Endothelial cell (in vitro differentiated cells): ENCODE data around the gene KCNQ2. TPM values are rescaled to one million over a fixed set of nuclear protein-coding genes. Genes with fewer than 3 reads are reported as not detected.

Source experiments
- DNase-seq: peaks from one replicate; pipeline ENCODE4 v3.0.0; 2021; ENCODE audit warnings: low spot score
- H3K27ac Mint-ChIP-seq: one replicate; pipeline ENCODE4 v1.8.0; 2021; ENCODE audit warnings: mixed read lengths, inconsistent platforms; ENCODE audit not compliant: unreplicated experiment
- H3K27me3 Mint-ChIP-seq: one replicate; pipeline ENCODE4 v1.8.0; 2021; ENCODE audit warnings: mild to moderate bottlenecking, moderate library complexity, mixed read lengths, inconsistent platforms; ENCODE audit not compliant: unreplicated experiment
- H3K36me3 Mint-ChIP-seq: one replicate; pipeline ENCODE4 v1.8.0; 2021; ENCODE audit warnings: mild to moderate bottlenecking, low read depth, mixed read lengths, inconsistent platforms; ENCODE audit not compliant: unreplicated experiment
- H3K4me1 Mint-ChIP-seq: one replicate; pipeline ENCODE4 v1.8.0; 2021; ENCODE audit warnings: mild to moderate bottlenecking, mixed read lengths, inconsistent platforms; ENCODE audit not compliant: unreplicated experiment
- H3K4me3 Mint-ChIP-seq: one replicate; pipeline ENCODE4 v1.8.0; 2021; ENCODE audit warnings: mild to moderate bottlenecking, mixed read lengths, inconsistent platforms; ENCODE audit not compliant: unreplicated experiment
- H3K9me3 Mint-ChIP-seq: one replicate; pipeline ENCODE4 v1.8.0; 2021; ENCODE audit warnings: mixed read lengths, inconsistent platforms; ENCODE audit not compliant: unreplicated experiment
- total RNA-seq: library from RNA; stranded (reverse); fragmentation: NEBNext Ultra II Directional; extraction: Animal tissue kit (Norgen Biotek cat#: 25700); gene quantifications from one replicate; pipeline ENCODE4 v1.2.1, GENCODE V29; 2021; ENCODE audit not compliant: unreplicated experiment
- TF ChIP-seq, protein P1 (sequence below): fragments of 200-600 bp; sonication (generic); IDR thresholded peaks from one replicate; pipeline ENCODE4 v1.5.0; 2021; ENCODE audit warnings: antibody characterized with exemption; ENCODE audit not compliant: unreplicated experiment

Gene KCNQ2
- total RNA-seq, 1 donor from 2014 or later, result 3.2 TPM

DNA sequence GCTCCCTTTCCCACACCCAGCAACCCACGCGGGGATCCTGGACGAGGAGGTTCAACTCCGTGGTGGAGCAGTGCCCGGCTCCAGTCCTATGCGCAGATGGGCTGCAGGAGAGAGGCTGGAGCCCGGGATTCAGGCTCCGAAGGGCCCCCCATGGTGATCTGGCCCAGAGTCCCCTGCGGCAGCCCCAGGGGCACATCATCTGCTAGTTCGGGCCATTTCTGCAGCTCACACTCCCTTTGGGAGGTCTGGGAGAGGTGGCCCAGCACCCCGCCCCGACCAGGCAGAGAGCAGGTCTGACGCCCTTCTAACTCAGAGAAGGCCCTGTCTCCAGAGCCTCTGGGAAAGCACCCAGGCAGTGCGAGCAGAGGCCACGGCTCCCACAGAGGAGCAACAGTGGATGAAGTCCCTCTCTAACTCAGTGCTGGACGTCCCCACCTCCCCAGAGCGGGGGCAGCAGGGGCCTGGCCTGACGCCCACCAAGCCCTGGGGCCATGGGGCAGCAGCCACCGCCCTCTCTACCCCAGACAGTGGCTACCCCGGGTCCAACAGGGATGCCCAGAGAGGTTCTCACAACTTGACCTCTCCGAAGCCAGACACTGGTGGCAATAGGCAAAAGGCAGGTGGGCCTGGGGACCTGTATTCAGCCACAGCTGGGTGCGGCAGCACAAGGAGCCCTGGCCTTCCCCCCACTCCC, 3.3 kb downstream of the KCNQ2 start:
- no peak for DNase-seq
- no peak overlapping the region for H3K4me3 Mint-ChIP-seq
- TF ChIP-seq, protein P1, sequence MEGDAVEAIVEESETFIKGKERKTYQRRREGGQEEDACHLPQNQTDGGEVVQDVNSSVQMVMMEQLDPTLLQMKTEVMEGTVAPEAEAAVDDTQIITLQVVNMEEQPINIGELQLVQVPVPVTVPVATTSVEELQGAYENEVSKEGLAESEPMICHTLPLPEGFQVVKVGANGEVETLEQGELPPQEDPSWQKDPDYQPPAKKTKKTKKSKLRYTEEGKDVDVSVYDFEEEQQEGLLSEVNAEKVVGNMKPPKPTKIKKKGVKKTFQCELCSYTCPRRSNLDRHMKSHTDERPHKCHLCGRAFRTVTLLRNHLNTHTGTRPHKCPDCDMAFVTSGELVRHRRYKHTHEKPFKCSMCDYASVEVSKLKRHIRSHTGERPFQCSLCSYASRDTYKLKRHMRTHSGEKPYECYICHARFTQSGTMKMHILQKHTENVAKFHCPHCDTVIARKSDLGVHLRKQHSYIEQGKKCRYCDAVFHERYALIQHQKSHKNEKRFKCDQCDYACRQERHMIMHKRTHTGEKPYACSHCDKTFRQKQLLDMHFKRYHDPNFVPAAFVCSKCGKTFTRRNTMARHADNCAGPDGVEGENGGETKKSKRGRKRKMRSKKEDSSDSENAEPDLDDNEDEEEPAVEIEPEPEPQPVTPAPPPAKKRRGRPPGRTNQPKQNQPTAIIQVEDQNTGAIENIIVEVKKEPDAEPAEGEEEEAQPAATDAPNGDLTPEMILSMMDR, result no peak
- no peak overlapping the region for H3K27ac Mint-ChIP-seq
- H3K9me3 Mint-ChIP-seq, result no peaks in the 10 kb centered on the region
- H3K4me1 Mint-ChIP-seq, result no peaks in the 10 kb centered on the region
- peaks cover 2% of the 10 kb centered on the region for H3K27me3 Mint-ChIP-seq
- H3K36me3 Mint-ChIP-seq, result no peaks in the 10 kb centered on the region

DNA sequence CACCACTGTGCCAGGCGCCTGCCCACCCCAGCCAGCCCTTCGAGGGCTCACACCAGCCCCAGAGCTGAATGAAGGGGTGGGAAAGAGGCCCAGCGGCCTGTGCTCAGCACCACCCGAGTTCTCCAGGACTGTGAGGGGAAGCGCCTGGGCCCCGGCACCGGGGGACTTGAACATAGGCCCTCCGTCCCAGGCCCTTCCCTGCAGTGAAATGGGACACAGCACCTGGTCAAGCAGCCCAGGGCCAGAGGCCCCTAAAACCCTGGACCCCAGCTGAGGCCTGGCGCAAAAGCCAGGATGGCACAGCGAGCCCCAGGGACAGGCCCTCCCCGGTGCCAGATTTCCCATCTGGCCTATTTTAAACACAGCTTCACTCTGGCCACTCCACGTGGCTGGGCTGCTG, 4.0 kb downstream of the KCNQ2 start:
- no peak for DNase-seq
- Mint-ChIP-seq H3K4me3 (no peak overlapping the region), H3K27me3 (peaks cover 2% of the 10 kb centered on the region), H3K9me3 (no peaks in the 10 kb centered on the region), H3K27ac (no peak overlapping the region), H3K4me1 (no peaks in the 10 kb centered on the region), H3K36me3 (no peaks in the 10 kb centered on the region)
- TF ChIP-seq, protein P1, result no peak

DNA sequence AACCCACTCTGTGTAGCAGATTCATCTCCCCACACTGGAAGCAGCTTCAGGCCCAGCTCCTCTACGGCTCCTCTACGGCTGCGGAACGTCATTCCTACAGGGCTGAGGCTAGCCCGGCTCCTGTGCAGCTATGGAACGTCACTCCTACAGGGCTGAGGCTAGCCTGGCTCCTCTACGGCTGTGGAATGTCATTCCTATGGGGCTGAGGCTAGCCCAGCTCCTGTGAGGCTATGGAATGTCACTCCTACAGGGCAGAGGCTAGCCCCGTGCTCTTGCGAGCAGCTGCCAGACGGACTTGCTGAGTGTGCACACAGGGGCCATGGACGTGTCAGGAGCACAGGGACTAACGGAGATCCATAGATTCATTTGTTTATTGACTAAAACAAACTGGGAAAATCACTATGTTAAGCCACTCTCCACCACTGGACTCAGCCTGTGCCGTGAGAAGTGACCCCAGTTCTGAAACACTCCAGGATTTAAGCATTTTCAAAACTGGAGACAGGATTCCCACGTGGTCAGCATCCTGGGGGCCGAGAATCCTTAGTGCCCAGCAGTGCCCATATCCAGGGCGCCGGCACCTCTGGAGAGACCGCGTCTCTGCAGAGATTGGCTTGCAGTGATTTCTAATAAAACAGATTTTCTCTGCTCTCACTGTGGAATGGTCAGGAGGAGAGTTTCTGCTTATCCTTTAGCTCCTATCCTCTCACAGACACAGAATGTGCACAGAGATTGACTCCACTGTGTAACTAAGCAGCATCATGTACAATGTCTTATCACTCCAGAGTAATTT, 5.0 kb downstream of the KCNQ2 start:
- no peak overlapping the region for H3K4me3 Mint-ChIP-seq
- DNase-seq, result no peak
- H3K27me3 Mint-ChIP-seq, result peaks cover 4% of the 10 kb centered on the region
- H3K36me3 Mint-ChIP-seq, result no peaks in the 10 kb centered on the region
- H3K4me1 Mint-ChIP-seq, result no peaks in the 10 kb centered on the region
- TF ChIP-seq, protein P1, result no peak
- H3K27ac Mint-ChIP-seq, result no peak overlapping the region
- no peaks in the 10 kb centered on the region for H3K9me3 Mint-ChIP-seq

DNA sequence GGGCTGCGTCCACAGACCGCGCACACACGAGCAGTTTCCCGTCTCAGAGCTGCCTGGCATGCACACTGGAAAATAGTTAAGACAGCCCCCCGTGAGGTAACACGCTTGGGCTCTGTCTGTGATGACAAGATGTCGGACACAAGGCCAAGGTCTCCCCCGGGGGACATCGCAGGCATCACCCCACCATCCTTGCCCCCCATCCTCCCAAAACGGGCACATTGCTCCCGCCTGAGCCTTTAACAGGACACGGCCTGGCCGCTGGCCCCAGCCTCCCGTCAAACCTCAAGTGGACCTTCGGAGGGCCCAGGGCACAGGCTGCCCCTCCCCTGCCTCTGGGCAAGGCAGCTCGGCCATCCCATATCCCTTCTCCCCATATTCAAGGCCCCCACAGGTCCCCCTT, 5.6 kb downstream of the KCNQ2 start:
- H3K4me1 Mint-ChIP-seq, result no peaks in the 10 kb centered on the region
- no peak overlapping the region for H3K4me3 Mint-ChIP-seq
- no peak for DNase-seq
- H3K9me3 Mint-ChIP-seq, result no peaks in the 10 kb centered on the region
- no peaks in the 10 kb centered on the region for H3K36me3 Mint-ChIP-seq
- TF ChIP-seq, protein P1, result no peak
- no peak overlapping the region for H3K27ac Mint-ChIP-seq
- peaks cover 5% of the 10 kb centered on the region for H3K27me3 Mint-ChIP-seq

DNA sequence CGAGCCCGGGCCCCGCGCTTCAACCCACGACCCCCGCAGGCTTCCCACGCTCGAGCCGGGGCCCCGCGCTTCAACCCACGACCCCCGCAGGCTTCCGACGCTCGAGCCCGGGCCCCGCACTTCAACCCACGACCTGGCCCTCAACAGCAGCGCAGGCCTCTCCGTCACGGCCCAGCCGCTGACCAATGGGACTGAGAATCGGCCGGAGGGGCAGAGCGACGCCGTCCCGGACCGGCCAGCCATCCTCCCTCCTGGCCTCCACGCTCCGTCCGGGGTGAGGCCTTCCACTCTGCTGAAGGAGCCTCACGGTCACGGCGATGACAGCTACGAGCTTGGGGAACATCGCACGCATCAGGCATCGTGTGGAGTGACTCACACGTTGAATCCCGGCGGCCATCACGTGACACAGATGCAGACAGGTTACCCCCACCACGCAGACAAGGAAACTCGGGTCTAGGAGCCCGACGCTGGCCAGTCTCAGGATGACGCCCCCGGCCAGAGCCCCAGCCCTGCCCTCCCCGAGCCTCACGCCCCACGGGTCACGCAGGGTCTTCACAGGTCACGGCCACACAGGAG, 6.1 kb downstream of the KCNQ2 start:
- Mint-ChIP-seq H3K36me3 (no peaks in the 10 kb centered on the region), H3K4me1 (no peaks in the 10 kb centered on the region), H3K4me3 (no peak overlapping the region), H3K27ac (no peak overlapping the region), H3K27me3 (peaks cover 5% of the 10 kb centered on the region), H3K9me3 (no peaks in the 10 kb centered on the region)
- DNase-seq, result no peak
- TF ChIP-seq, protein P1, result no peak
